Mononuclear cell (primary cell): ENCODE measurements around the gene ZNF211. TPM values are rescaled to one million over a fixed set of nuclear protein-coding genes. Genes with fewer than 3 reads are reported as not detected.

Experiments
- H3K27me3 ChIP-seq: 2 replicates; pipeline ENCODE4 v1.6.0; 2011; ENCODE audit warnings: low read length, control low read depth; ENCODE audit not compliant: insufficient read depth
- H3K4me1 ChIP-seq: 2 replicates; pipeline ENCODE4 v1.5.1; 2011; ENCODE audit warnings: mild to moderate bottlenecking, low read length, control low read depth; ENCODE audit not compliant: insufficient read depth
- H3K4me3 ChIP-seq: 2 replicates; pipeline ENCODE4 v1.5.1; 2011; ENCODE audit warnings: mild to moderate bottlenecking, low read length, moderate library complexity
- H3K9me3 ChIP-seq: 2 replicates; pipeline ENCODE4 v1.5.1; 2011; ENCODE audit warnings: low read depth, mild to moderate bottlenecking, control low read depth, low read length
- total RNA-seq: library from RNA; depleted of rRNA; stranded (reverse); fragments of >200 nt; gene quantifications from one replicate; pipeline ENCODE4 v1.2.3, GENCODE V29; 2012

The ZNF211 gene
- total RNA-seq, 1 donor, result 31.1 TPM

- peaks cover 14% of the 10 kb centered on the region for H3K27me3 ChIP-seq
- H3K4me1 ChIP-seq, result no peaks in the 10 kb centered on the region
- peaks cover 7% of the 10 kb centered on the region for H3K9me3 ChIP-seq
- no peak overlapping the region for H3K4me3 ChIP-seq
These were observed 42.9 kb downstream of the ZNF211 start for GRCh38 chr19:57675881-57676280.

DNA sequence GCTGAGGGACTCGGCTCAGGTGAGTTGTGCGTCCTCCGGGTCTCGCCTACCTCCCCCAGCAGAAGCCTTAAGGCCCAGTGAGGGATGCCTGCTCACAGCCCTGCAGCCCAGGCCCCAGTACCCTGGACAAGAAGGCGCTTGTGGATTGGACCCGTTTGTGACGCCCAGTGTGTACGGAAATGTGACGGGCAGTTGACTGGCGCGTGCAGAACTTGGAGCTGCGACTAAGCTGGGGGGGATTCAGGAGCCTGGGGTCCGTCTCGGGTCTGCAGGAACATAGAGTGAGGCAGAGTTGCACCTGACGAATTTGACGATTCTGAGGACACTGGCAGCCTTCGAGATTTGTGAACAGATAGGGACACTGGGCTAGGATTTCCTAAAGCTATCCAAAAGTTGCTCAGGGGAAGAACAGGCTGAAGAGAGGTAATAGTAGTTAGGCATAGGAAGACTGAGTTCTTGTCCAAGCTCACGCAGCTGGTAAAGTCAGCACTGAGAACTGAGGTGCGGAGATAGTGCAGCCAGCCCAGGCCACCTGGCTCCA is 49.3 kb downstream of the ZNF211 start:
- peaks cover 52% of the 10 kb centered on the region for H3K9me3 ChIP-seq
- H3K4me1 ChIP-seq, result peaks cover 15% of the 10 kb centered on the region
- peak overlapping the region; percentile 70 for H3K4me3 ChIP-seq
- H3K27me3 ChIP-seq, result peaks cover 9% of the 10 kb centered on the region

- H3K4me1 ChIP-seq, result peaks cover 15% of the 10 kb centered on the region
- no peaks in the 10 kb centered on the region for H3K27me3 ChIP-seq
- peaks cover 86% of the 10 kb centered on the region for H3K9me3 ChIP-seq
- H3K4me3 ChIP-seq, result no peak overlapping the region
These were observed 53.8 kb downstream of the ZNF211 start for GRCh38 chr19:57686727-57687126.

DNA sequence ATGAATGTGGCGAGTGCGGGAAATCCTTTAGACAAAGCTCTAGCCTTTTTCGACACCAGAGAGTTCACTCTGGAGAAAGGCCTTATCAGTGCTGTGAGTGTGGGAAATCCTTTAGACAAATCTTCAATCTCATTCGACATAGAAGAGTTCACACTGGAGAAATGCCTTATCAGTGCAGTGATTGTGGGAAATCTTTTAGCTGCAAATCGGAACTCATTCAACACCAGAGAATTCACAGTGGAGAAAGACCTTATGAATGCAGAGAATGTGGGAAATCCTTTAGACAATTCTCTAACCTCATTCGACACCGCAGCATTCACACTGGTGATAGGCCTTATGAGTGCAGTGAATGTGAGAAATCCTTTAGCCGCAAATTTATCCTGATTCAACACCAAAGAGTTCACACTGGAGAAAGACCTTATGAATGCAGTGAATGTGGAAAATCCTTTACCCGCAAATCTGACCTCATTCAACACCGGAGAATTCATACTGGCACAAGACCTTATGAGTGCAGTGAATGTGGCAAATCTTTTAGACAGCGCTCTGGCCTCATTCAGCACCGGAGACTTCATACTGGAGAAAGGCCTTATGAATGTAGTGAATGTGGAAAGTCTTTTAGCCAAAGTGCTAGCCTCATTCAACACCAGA is 54.5 kb downstream of the ZNF211 start:
- Histone ChIP-seq H3K4me3 (no peak overlapping the region), H3K4me1 (peaks cover 11% of the 10 kb centered on the region), H3K9me3 (peaks cover 86% of the 10 kb centered on the region), H3K27me3 (no peaks in the 10 kb centered on the region)

DNA sequence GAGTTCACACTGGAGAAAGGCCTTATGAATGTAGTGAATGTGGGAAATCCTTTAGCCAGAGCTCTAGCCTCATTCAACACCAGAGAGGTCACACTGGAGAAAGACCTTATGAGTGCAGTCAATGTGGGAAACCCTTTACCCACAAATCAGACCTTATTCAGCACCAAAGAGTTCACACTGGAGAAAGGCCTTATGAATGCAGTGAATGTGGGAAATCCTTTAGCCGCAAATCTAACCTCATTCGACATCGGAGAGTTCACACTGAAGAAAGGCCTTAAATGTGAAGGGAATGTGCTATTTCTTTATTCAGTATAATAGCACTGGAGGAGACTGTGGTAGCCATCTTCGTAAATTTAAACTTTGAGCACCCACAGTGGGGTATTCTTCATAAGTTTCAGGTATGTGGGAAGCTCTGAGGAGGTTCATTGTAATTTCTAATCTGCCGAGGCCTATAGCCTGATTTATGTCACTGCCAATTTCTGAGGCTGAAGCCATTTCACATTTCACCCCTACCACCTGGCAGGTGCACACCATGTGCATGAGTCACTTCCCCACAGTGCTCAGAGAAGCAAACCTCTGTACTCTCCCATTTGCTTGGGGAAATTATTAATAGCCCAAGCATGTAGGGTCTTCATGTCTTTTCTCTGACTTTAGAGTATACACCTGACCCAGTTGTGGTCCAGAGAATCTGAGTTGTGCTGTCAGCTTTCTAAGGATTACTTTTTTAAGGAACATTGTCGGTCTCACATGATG is 55.2 kb downstream of the ZNF211 start:
- Histone ChIP-seq H3K4me1 (peaks cover 4% of the 10 kb centered on the region), H3K4me3 (no peak overlapping the region), H3K27me3 (no peaks in the 10 kb centered on the region), H3K9me3 (peaks cover 83% of the 10 kb centered on the region)

- no peak overlapping the region for H3K4me3 ChIP-seq
These were observed 56.8 kb downstream of the ZNF211 start for GRCh38 chr19:57689750-57690149.

More at GRCh38 chr19:57689750-57690149, 56.8 kb downstream of the ZNF211 start:
- Histone ChIP-seq H3K27me3 (no peaks in the 10 kb centered on the region), H3K4me1 (no peaks in the 10 kb centered on the region), H3K9me3 (peaks cover 67% of the 10 kb centered on the region)

Other genes with a start within 250 kb of the ZNF211 start
- 46.3 TPM for gene ZNF548, start 243.3 kb upstream of the ZNF211 start, total RNA-seq
- 8.1 TPM for gene ZNF17, start 222.0 kb upstream of the ZNF211 start, total RNA-seq
- gene ZNF749, start 197.8 kb upstream of the ZNF211 start, total RNA-seq, result 5.0 TPM
- 0.21 TPM for gene VN1R1, start 176.0 kb upstream of the ZNF211 start, total RNA-seq
- gene ZNF772, start 155.6 kb upstream of the ZNF211 start, total RNA-seq, result 2.6 TPM
- 7.6 TPM for gene ZNF419, start 145.4 kb upstream of the ZNF211 start, total RNA-seq
- gene ZNF773, start 133.2 kb upstream of the ZNF211 start, total RNA-seq, result 11.3 TPM
- 8.1 TPM for gene ZNF549, start 105.8 kb upstream of the ZNF211 start, total RNA-seq
- gene ZNF550, start 73.3 kb upstream of the ZNF211 start, total RNA-seq, result 13.5 TPM
- gene ZNF416, start 54.3 kb upstream of the ZNF211 start, total RNA-seq, result 5.7 TPM
- 8.4 TPM for gene ZIK1, start 49.0 kb upstream of the ZNF211 start, total RNA-seq
- 2.1 TPM for gene ZNF530, start 33.3 kb upstream of the ZNF211 start, total RNA-seq
- gene ZNF134, start 18.9 kb upstream of the ZNF211 start, total RNA-seq, result 36.8 TPM
- not detected for gene ZSCAN4, start 35.8 kb downstream of the ZNF211 start, total RNA-seq
- gene ZNF551, start 48.8 kb downstream of the ZNF211 start, total RNA-seq, result 32.7 TPM
- 5.5 TPM for gene ZNF154, start 76.0 kb downstream of the ZNF211 start, total RNA-seq
- gene ZNF671, start 94.5 kb downstream of the ZNF211 start, total RNA-seq, result 10.3 TPM
- gene ZNF776, start 113.6 kb downstream of the ZNF211 start, total RNA-seq, result 36.6 TPM
- 56.8 TPM for gene ZNF586, start 136.5 kb downstream of the ZNF211 start, total RNA-seq
- 13.3 TPM for gene ZNF552, start 181.7 kb downstream of the ZNF211 start, total RNA-seq
- gene ZNF587B, start 197.1 kb downstream of the ZNF211 start, total RNA-seq, result 25.5 TPM
- gene ZNF587, start 216.7 kb downstream of the ZNF211 start, total RNA-seq, result 34.0 TPM